ENCODE data around the gene PPIL1. TPM values are rescaled to one million over a fixed set of nuclear protein-coding genes. Genes with fewer than 3 reads are reported as not detected.
A peak's percentile ranks its signal among the peaks of the same experiment; 100 is the strongest.

PPIL1 gene
- total RNA-seq, 3 donors from 2014 or later, result 4.5 to 24.7 (median 19.7) TPM

DNA sequence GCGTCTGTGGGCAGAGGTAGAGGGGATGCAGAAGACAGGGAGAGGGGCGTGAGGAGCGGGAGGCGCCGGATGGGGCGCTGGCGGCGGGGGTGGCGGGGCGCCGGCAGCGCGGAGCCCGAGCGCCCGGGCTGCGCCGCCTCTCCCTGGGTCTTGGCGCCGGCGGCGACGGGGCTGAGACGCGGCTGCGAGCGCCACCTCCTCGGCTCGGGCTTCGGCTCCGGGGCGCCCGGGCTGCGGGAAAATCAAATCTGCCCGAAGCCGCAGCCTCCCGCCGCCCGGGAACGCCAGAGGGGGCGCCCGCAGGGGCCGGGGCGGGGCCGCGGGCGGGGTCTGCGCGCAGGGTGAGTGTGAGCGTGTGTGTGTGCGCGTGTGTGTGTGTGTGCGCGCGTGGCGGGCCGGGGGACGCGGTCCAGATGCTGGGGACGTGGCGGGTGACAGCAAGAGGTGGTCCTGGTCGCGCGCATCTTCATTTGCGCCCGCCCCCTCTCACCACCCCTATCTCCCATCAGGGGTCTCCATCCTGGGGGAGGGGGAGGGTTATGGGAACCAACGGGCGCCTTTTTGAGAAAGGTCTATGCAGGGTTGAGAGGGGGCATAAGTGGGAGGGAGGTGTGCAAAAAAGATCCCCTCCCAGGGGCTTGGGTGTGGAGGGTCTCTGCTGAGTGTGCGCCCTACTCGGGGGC is 34.7 kb downstream of the PPIL1 start:
- H3K27me3 ChIP-seq, result no peaks in the 10 kb centered on the region
- peak overlapping the region; percentile 42 to 68 (median 57) for H3K4me3 ChIP-seq
- H3K4me1 ChIP-seq, result peaks cover 5% of the 10 kb centered on the region in 2 donors
- no peaks in the 10 kb centered on the region for H3K9me3 ChIP-seq
- DNase-seq (ENCODE audit: low spot score in 2 of 2), result no peak
- TF ChIP-seq POLR2A (IDR thresholded peaks at IDR 0.05), result no peak
- TF ChIP-seq, protein P1, sequence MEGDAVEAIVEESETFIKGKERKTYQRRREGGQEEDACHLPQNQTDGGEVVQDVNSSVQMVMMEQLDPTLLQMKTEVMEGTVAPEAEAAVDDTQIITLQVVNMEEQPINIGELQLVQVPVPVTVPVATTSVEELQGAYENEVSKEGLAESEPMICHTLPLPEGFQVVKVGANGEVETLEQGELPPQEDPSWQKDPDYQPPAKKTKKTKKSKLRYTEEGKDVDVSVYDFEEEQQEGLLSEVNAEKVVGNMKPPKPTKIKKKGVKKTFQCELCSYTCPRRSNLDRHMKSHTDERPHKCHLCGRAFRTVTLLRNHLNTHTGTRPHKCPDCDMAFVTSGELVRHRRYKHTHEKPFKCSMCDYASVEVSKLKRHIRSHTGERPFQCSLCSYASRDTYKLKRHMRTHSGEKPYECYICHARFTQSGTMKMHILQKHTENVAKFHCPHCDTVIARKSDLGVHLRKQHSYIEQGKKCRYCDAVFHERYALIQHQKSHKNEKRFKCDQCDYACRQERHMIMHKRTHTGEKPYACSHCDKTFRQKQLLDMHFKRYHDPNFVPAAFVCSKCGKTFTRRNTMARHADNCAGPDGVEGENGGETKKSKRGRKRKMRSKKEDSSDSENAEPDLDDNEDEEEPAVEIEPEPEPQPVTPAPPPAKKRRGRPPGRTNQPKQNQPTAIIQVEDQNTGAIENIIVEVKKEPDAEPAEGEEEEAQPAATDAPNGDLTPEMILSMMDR (IDR thresholded peaks at IDR 0.05), result no peak
- no peak for TF ChIP-seq POLR2AphosphoS5 (IDR thresholded peaks at IDR 0.05)
- H3K36me3 ChIP-seq, result no peaks in the 10 kb centered on the region
- no peak overlapping the region for H3K27ac ChIP-seq
- intact Hi-C loops (cut with DNase I; ENCODE audit: low total_unique reads), result no loop called here

DNA sequence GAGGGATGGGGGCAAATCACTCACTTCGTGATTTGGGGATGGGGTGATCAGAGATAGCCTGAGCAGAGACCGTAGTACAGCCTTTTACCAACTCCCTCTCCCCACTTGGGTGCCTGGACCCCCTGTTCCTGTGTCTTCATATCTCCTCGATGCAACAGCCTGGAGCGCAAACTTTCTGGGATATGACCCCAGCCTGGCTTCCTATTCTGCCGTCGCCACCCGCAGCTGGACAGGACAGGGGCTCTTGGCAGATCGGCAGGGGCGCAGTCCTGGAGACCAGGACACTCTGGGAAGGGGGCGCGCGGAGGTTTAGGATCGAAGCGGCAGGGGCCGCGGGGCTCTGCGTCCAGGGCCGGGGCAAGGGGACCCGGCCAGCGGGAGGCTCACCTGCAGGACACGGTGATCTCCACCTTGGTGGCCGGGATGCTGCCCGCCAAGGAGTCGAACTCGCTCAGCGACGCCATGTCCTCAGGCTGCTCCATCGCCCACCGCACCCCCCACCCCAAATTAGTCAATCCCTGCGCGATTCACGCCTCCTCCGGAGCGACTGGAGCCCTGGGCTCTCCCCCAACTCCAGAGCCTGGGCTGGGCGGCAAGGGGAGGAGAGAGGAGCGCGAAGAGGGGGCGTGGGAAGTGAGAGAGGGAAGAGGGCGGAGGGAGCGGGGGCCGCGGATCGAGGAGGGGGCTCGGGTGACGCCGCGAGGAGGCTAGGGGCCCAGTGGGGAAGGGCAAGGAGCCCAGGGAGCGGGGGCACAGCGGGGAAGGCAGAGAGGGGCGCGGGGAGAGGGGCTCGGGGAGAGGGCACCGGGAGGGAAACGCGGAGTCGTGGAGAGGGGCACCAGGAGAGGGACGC is 35.5 kb downstream of the PPIL1 start, which contains the start of gene CPNE5:
CPNE5 (minus strand) TSS at position 549 of the 853 bp plus-strand sequence; CDS start at position 482, 67 bp downstream.
- Histone ChIP-seq H3K4me3 (peak within 1 kb of the TSS; percentile 42 to 68 (median 57)), H3K4me1 (peaks cover 5% of the 10 kb centered on the region in 2 donors), H3K27me3 (no peaks in the 10 kb centered on the region), H3K27ac (no peak within 1 kb of the TSS), H3K36me3 (no peaks in the 10 kb centered on the region), H3K9me3 (no peaks in the 10 kb centered on the region)
- intact Hi-C loops (cut with DNase I; ENCODE audit: low total_unique reads), result no loop called here
- DNase-seq (ENCODE audit: low spot score in 2 of 2), result no peak
- TF ChIP-seq POLR2A (IDR thresholded peaks at IDR 0.05) (no peak), POLR2AphosphoS5 (IDR thresholded peaks at IDR 0.05) (no peak)
- TF ChIP-seq, protein P1 (IDR thresholded peaks at IDR 0.05), result no peak

GRCh38 chr6:36837686-36838085 is 36.9 kb downstream of the PPIL1 start:
- Histone ChIP-seq H3K36me3 (no peaks in the 10 kb centered on the region), H3K27me3 (no peaks in the 10 kb centered on the region), H3K4me1 (peaks cover 5% of the 10 kb centered on the region in 2 donors), H3K27ac (no peak overlapping the region), H3K4me3 (no peak overlapping the region), H3K9me3 (no peaks in the 10 kb centered on the region)
- no peak for DNase-seq (ENCODE audit: low spot score in 2 of 2)
- intact Hi-C loops (cut with DNase I; ENCODE audit: low total_unique reads), result loop anchor here (2.0 kb wide), 1 partner anchor 51 kb away; no protein-coding TSS in a partner anchor
- TF ChIP-seq POLR2A (IDR thresholded peaks at IDR 0.05) (no peak), POLR2AphosphoS5 (IDR thresholded peaks at IDR 0.05) (no peak)
- TF ChIP-seq, protein P1 (IDR thresholded peaks at IDR 0.05), result no peak

- no peaks in the 10 kb centered on the region for H3K27me3 ChIP-seq
- TF ChIP-seq, protein P1 (IDR thresholded peaks at IDR 0.05), result no peak
- TF ChIP-seq POLR2AphosphoS5 (IDR thresholded peaks at IDR 0.05) (no peak), POLR2A (IDR thresholded peaks at IDR 0.05) (no peak)
- no peak overlapping the region for H3K27ac ChIP-seq
- intact Hi-C loops (cut with DNase I; ENCODE audit: low total_unique reads), result loop anchor here (2.0 kb wide), 1 partner anchor 50 kb away; no protein-coding TSS in a partner anchor
- no peaks in the 10 kb centered on the region for H3K36me3 ChIP-seq
- H3K4me3 ChIP-seq, result no peak overlapping the region
- no peak for DNase-seq (ENCODE audit: low spot score in 2 of 2)
- H3K9me3 ChIP-seq, result no peaks in the 10 kb centered on the region
- peaks cover 5% of the 10 kb centered on the region in 2 donors for H3K4me1 ChIP-seq
Observed at GRCh38 chr6:36837022-36837339, 37.6 kb downstream of the PPIL1 start.
